Stimulated activated CD8-positive, alpha-beta memory T cell treated with anti-CD3 and anti-CD28 coated beads, Interleukin-7, amount 100 ng/mL, for 24 hours (primary cell): ENCODE measurements around the gene TPM3.
A peak's percentile ranks its signal among the peaks of the same experiment; 100 is the strongest.
"Not testable (repeated sequence)": the region's sequence is repeated elsewhere in the genome, so short reads cannot be mapped to it uniquely, and the experiment has no call there.

Source experiments
- DNase-seq: peaks from one replicate; pipeline ENCODE4 v3.0.0-alpha.2; 2020; ENCODE audit warnings: low read depth

The TPM3 gene

GRCh38 chr1:154166207-154166606 lies 25.7 kb downstream of the TPM3 start:
- DNase-seq: no peak

- DNase-seq: no peak
These were observed 32.3 kb downstream of the TPM3 start for GRCh38 chr1:154159554-154159953.

- no peak for DNase-seq
These were observed 33.4 kb downstream of the TPM3 start for GRCh38 chr1:154158307-154159125.

GRCh38 chr1:154157520-154158306 lies 34.2 kb downstream of the TPM3 start:
- DNase-seq: peak; percentile 19

GRCh38 chr1:154155251-154155650 lies 36.6 kb downstream of the TPM3 start:
- DNase-seq: no peak

- no peak for DNase-seq
These were observed 37.2 kb downstream of the TPM3 start, which contains the start of gene NUP210L for GRCh38 chr1:154154534-154155191. Gene NUP210L (minus strand): TSS chr1:154155073.

- DNase-seq: no peak
These were observed 37.8 kb downstream of the TPM3 start for GRCh38 chr1:154154053-154154452.

- DNase-seq: no peak
These were observed 40.6 kb downstream of the TPM3 start for GRCh38 chr1:154151311-154151710.

- no peak for DNase-seq
These were observed 43.1 kb downstream of the TPM3 start for GRCh38 chr1:154148807-154149206.

GRCh38 chr1:154147505-154147904 lies 44.4 kb downstream of the TPM3 start:
- not testable (repeated sequence) for DNase-seq

- no peak for DNase-seq
These were observed 45.9 kb downstream of the TPM3 start for GRCh38 chr1:154145986-154146385.

GRCh38 chr1:154142358-154142757 lies 49.5 kb downstream of the TPM3 start:
- DNase-seq: no peak

GRCh38 chr1:154141240-154141639 lies 50.7 kb downstream of the TPM3 start:
- no peak for DNase-seq

- DNase-seq: no peak
These were observed 54.0 kb downstream of the TPM3 start for GRCh38 chr1:154137888-154138287.

GRCh38 chr1:154133256-154133655 lies 58.6 kb downstream of the TPM3 start:
- DNase-seq: no peak

GRCh38 chr1:154129391-154129970 lies 62.4 kb downstream of the TPM3 start:
- no peak for DNase-seq

- DNase-seq: not testable (repeated sequence)
These were observed 68.7 kb downstream of the TPM3 start for GRCh38 chr1:154123205-154123604.

GRCh38 chr1:154117642-154118041 lies 74.3 kb downstream of the TPM3 start:
- DNase-seq: no peak

- DNase-seq: no peak
These were observed 76.7 kb downstream of the TPM3 start for GRCh38 chr1:154115180-154115579.
